Dermis microvascular lymphatic vessel endothelial cell (primary cell): Measurements from ENCODE around the gene ATG101. TPM values are rescaled to one million over a fixed set of nuclear protein-coding genes. Genes with fewer than 3 reads are reported as not detected.

ENCODE experiments used
- DNase-seq, 2 donors: peaks; one replicate each; pipeline versions ENCODE4 v3.0.0 to v3.0.0-alpha.2; 2010; ENCODE audit warnings: low read depth in 2 of 2
- total RNA-seq: library from RNA; depleted of rRNA; stranded (reverse); fragments of >200 nt; gene quantifications from 2 replicates; pipeline ENCODE4 v1.2.1, GENCODE V29; 2014

ATG101 gene
- total RNA-seq, result 52.8 and 58.3 TPM in 2 replicates

DNA sequence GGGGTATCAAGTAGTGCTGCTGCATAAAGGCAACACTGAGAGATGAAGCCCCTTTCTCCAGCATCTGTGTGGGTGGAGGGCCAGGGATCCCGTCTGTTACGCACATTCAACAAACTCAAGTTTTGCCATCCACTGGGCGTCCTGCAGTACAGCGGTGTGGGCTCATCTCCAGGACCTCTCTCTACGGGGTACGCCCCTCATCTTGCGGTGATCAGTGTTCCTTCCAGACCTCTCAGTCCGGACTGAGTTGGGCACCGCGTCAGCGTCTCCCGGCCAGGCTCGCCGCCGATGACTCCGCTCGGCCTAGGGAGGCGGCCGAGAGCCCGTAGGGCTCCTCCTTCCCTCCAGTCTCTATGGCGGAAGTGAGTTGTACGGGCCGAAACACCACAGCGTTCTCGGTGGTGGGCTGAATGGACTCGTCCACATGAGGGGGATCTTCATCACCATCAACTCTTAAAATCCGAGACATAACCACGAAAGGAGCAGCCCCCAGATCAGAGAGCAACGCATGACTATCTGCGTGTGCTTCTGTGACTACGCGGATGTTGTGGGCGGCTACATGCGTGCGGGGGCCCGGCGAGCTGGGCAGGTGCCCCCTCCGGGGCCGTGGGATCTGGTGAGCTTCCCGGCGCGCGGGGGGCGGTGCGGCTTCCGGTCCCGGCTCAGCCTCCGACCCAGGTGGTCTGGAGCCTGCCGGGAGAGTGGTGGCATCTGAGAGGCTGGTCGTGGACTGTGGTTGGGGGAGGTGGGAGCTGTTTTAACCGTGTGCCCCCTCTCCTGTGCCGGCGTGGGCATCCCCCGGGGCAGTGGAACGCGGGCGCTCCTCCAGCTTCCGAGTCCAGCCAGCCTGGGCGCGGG lies at the start of gene ATG101:
TSS of gene ATG101 (plus strand) at position 652 of the 858 bp plus-strand sequence. CDS start 3,673 bp downstream, outside the sequence.
- DNase-seq, result peak; percentile 91 to 97

DNA sequence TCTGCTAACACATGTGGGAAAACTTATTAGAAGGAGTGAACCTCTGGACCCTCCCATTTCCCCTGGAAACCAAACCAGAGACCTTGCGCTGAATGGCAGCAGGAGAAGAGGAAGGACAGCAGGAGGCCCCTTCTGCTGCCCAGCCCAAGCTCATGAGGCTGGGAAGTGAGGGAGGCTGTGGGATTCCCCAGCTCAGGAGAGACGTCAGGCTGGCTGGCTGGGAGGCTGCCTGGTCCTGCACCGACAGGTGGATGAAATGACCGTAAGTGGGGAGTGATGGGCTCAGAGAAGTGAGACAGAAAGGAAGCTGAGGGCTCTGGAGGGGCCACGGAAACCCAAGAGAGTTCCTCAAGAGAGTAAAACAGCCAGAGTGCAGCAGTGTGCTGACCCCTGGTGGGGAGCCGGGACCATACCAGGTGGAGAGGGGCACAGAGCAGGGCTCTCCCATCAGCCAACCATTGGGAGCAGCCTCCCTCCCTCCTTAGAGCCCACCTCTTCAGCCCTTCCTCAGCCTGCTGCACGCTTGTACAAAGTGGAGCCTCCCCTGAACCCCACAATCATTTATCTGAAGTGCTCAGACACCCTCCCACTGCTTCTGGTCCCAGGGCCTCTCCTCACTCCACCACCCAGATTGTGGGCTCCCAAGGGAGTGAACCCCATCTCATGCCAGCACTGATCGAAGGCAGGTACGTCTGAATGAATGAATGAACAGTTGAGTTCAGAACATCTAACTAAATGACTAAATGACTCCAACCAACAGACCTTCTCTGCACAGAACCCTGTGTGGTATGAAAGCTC lies 49.0 kb upstream of the ATG101 start:
- DNase-seq, result peak in 1 of 2 donors; percentile 67

DNA sequence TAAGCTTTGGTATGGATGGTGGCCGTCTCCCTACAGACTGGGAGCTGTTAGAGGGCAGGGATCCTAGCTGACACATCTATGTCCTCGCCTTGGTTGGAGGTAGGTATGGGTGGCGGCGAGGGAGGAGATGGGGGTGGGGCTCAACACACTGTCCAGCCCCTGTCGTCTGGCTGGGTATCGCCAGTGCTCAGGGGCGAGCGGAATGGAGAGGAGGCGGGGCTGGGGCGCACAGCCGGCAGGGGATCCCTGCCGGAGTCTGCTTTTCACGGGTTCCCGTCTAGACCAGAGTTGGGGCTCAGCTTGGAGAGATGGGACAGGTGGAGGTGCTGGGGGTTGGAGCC lies 47.0 kb upstream of the ATG101 start:
- peak in 1 of 2 donors; percentile 65 for DNase-seq

GRCh38 chr12:52023182-52023975 lies 46.4 kb upstream of the ATG101 start:
- DNase-seq, result peak in 1 of 2 donors; percentile 90

DNA sequence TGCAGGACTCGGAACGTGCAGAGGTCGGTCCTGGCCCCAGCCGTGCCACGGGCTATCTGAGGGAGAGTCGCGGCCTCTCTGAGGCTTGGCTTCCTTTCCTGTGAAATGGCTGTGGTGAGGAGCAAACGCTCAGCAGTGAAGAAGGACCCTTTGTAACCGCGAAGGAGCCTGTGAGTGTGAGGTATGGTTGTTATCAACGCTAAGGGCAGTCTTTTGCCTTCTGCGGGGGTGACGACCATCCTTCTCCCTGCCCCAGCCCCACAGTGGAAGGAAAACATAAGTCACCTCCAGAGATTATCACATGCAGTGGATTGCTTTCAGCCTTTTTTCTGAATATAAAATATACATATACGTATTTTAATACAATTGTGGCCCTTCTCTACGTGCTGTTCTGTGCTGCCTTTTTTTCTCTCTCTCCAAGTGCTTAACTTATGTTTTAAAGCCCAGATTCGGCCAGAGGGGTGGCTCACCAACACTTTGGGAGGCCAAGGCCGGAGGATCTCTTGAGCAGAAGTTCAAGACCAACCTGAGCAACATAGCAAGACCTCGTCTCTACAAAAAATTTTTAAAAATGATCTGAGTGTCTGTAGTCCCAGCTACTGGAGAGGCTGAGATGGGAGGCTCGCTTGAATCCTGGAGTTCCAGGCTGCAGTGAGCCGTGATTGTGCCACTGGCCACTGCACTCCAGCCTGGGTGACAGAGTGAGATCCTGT lies 45.6 kb upstream of the ATG101 start:
- no peak for DNase-seq

DNA sequence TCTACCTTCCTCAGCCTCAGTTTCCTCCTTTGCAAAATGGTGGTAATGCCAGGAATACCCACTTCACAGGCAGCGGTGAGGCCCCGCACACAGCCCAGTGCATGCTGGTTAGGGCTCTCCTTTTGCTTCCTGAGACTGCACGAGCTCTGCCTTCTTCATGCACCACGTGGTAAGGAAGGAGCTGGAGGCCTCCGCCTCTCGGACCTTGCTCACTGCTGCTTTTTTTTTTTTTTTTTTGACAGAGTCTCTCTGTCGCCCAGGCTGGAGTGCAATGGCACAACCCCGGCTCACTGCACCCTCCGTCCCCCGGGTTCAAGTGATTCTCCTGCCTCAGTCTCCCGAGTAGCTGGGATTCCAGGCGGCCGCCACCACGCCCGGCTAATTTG lies 44.9 kb upstream of the ATG101 start:
- DNase-seq, result no peak

DNA sequence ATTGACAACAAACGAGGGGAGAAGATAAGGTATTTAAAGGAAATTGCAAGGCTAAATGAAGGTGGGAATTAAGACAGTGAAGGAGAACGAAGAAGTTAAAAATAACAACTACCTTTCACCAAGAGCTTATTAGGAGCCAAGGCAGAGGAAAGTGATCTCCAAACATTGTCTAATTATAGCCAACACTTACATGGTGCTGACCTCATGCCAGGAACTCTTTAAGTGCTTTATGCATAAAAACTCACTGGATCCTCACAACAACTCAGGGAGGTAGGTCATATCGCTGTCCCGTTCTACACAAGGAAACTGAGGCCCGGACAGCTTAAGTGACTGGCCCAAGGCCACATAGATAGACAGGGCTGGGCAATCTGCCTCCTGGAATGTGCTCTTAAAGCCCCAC lies 43.5 kb upstream of the ATG101 start:
- no peak for DNase-seq

DNA sequence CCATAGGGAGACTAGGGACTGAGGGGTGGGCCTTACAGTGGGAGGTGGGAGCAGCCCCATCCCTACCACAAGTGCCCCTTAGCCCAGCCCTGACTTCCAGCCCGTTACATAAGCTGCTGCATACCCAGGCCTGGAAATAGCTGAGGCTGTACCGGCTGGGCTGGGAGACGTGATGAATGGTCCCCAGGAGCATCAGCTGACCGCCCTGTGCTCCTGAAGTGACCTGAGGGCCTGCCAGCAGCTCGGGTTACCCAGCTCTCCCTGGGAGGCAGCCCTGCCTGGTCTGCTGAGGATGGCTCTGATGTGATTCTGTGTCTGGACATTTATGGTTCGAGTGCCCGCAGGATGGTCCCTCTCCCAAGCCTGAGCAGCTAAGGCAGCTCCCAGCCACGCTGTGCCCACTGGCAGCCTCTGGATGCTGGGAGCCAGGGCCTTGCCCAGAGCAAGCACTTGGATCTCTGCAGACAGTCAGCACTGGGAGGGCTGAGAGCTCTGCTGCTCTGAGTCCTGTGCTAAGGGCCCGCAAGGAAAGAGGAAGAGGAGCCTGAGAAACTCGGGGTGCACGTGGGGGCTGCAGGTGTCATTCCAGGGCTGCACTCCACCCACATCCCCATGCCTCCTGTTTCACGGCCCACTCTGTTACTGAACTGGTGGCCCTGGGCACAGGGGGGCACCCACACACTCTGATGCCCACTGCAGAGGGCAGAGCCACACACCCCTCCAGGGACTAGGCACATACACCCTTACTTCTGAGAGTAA lies 42.5 kb upstream of the ATG101 start:
- no peak for DNase-seq

DNA sequence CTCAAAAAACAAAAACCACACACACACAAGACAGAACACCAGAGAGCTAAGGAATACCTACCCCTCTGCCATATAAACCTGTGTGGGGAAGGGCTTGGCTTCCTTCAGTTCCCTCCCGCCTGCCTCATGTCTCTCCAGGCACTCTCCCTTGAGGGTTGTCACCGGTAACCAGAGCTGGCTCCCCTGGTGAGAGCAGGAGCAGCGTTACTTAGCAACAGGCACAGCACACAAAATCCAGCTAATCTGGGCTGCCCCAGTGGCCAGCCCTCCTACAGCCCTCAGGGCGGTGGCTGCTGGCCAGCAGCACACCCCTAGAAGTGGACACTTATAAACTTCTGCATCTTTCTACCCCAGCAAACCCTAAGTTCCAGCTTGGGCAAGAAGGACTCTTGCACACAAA lies 40.1 kb upstream of the ATG101 start:
- DNase-seq, result no peak

DNA sequence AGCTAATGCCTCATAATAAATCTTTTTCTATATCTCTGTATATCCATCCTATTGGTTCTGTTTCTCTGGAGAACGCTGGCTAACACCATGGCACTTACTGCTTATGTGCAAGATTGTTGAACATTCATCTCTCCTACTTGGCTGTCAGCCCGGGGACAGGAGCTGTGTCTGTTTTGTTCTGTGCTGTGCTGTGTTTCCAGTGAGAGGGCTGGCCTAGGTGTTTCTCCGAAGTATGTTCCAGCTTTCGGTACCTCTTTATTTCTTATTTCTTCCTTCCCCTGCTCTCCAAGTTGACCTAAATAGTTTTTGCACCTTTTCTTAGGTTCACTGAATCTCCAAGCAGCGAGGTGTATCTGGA lies 37.4 kb upstream of the ATG101 start:
- peak in 1 of 2 donors; percentile 59 for DNase-seq

- DNase-seq, result peak; percentile 94 to 98
These were observed 36.9 kb upstream of the ATG101 start for GRCh38 chr12:52032804-52033445.

GRCh38 chr12:52033446-52034140 lies 36.2 kb upstream of the ATG101 start:
- DNase-seq, result no peak

DNA sequence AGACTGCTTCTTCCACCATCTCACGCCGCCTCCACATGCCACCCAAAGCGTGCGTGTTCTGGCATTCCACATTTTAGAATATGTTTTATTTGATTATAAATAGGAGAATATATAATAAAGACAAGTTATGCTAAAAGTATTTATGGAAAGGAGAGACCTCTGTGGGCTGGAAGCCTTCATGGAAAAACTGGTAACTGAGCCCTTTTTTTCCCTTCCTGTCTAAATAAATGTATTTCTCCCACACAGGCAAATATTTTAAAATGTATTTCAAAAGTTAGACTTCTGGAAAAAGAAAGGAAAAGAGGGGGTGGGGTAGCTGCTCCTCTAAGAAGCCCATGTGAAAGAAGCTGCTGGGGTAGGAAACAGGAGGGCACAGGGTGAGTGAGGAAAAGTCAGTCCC lies 34.6 kb upstream of the ATG101 start:
- no peak for DNase-seq

DNA sequence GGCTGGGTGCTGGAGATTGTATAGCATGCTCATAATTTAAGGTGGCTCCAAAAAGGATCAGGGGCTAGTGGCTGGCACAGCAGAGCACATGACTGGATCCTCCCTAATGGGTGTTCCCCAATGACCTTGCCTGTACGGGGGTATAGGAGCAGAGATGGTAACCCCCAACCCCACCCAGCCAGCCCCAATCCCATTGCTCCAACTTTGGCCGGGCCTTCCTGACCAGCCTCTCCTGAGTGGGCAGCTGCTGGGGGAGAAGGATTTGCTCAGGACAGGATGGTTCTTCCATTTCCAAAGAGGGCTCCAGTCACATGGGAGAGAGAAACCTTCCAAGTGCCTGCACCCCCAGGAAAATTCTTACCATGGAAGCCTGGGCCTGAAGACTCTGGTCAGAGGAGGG lies 33.9 kb upstream of the ATG101 start:
- no peak for DNase-seq

- peak in 1 of 2 donors; percentile 79 for DNase-seq
These were observed 33.1 kb upstream of the ATG101 start for GRCh38 chr12:52036587-52037171.

DNA sequence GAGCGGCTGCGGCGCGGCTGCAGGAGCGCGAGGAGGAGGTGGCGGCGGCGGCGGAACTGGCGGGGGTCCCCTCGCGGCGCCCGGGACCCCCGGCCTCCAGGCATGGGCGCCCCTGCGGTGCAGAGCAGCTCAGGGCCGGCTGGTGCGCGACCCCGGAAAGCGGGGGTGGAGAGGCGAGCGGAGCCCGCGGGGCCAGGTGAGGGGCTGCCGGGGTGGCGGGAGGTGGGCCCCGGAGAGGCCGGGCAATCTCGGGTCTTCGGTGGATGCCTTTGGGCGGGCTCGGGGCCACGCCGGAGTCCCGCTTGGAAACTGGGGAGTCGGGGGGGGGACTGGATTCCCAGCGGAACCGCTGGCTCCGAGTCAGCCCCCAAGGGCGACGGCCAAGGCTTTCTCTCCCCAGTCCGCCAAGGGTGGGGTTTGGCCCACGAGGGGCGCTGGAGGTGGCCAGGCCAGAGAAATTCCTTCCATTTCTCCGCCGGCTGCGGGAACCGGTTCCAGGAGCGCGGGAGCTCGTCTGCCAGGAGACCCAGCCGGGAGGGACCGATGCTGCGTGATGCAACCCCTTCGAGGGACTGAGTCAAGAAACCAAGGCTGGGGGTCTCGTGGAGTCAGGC lies 32.4 kb upstream of the ATG101 start:
- DNase-seq, result peak in 1 of 2 donors; percentile 34

DNA sequence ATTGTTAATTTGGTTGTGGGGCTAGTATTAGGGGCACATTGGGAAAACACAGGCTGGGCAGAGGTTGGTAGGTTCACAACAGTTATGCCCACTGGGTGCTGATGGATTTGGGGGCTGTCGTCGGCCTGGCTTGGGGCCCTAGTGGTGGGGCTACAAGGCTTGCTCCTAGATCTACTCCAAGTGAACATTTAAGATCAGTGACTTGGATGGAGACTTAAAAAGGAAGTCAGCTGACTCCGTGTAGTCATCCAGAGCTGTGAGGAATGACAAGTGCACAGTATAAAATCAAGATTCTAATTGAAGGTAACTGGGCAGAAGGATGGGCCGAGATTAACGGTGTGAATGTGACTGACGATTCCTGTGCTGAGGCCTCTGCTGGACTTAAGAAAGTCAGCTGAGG lies 31.3 kb upstream of the ATG101 start:
- peak in 1 of 2 donors; percentile 37 for DNase-seq

GRCh38 chr12:52041035-52041434 lies 28.7 kb upstream of the ATG101 start:
- DNase-seq, result no peak

DNA sequence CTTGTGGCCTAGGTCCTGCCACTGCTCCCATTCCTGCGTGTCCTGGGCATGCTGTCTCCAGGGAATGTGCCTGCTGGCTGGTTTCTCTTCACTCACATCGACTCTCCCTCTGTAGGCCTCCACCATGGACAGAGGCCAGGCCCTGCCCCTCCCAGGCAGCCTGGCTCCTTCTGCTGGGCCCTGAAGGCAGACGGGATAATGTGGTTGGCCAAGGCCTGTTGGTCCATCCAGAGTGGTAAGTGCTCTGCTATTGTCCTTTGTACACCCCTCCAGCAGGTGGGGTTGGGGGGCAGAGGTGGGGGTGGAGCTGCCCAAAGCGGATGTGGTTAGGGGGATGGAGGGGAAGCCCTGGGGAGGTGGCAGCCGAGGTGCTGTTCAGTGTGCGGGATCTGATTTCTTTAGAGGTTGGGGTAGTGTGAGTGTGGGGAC lies 28.1 kb upstream of the ATG101 start:
- no peak for DNase-seq
